HepG2 (cell line): ENCODE data around the gene ADI1. TPM values are rescaled to one million over a fixed set of nuclear protein-coding genes. Genes with fewer than 3 reads are reported as not detected.

Experiments used
- BRD4 ChIP-seq: sonication (generic); formaldehyde crosslinking; IDR thresholded peaks from 2 replicates; pipeline ENCODE4 v1.4.0; 2020; ENCODE audit warnings: missing genetic modification reagents
- EHMT2 ChIP-seq: fragments of 200-600 bp; sonication (generic); IDR thresholded peaks from 2 replicates; pipeline ENCODE4 v1.7.0; 2017; ENCODE audit warnings: antibody characterized with exemption, low read depth, low read length, borderline replicate concordance
- ETV5 ChIP-seq: IDR thresholded peaks from 2 replicates; pipeline ENCODE4 v1.6.1; 2018; ENCODE audit warnings: missing biosample characterization, missing genetic modification reagents, inconsistent platforms, borderline replicate concordance
- FOXP4 ChIP-seq: sonication (generic); formaldehyde crosslinking; IDR thresholded peaks from 2 replicates; pipeline ENCODE4 v1.4.0; 2020; ENCODE audit warnings: missing genetic modification reagents
- HMGXB4 ChIP-seq, 2 experiments: sonication (generic) in 1 of 2; formaldehyde crosslinking in 1 of 2; IDR thresholded peaks; 2 replicates each; pipeline versions ENCODE4 v1.4.0 to v1.6.1; 2018 to 2020; ENCODE audit warnings: missing genetic modification reagents in 2 of 2, borderline replicate concordance in 1 of 2, low read depth in 1 of 2, mild to moderate bottlenecking in 1 of 2, missing biosample characterization in 1 of 2
- JUND ChIP-seq: sonication (generic); formaldehyde crosslinking; IDR thresholded peaks from 2 replicates; pipeline ENCODE4 v1.8.0; 2022; ENCODE audit warnings: mild to moderate bottlenecking, missing genetic modification reagents
- MEIS1 ChIP-seq: sonication (generic); formaldehyde crosslinking; IDR thresholded peaks from 2 replicates; pipeline ENCODE4 v1.9.0; 2021; ENCODE audit warnings: mild to moderate bottlenecking, missing genetic modification reagents, moderate library complexity, borderline replicate concordance
- RBM39 ChIP-seq: fragments of 200-400 bp; formaldehyde crosslinking; IDR thresholded peaks from one replicate; pipeline ENCODE4 v1.6.1; 2018; ENCODE audit warnings: antibody characterized with exemption, mild to moderate bottlenecking, low read depth, low read length; ENCODE audit not compliant: poor library complexity, severe bottlenecking
- SOX13 ChIP-seq, 3 experiments: fragments of 450-650 bp in 1 of 3; sonication (generic) in 1 of 3; formaldehyde crosslinking in 1 of 3; IDR thresholded peaks in 2 of 3; conservative IDR thresholded peaks in 1 of 3; 2 replicates each; pipeline versions ENCODE4 v1.5.0 to v1.6.1; 2016 to 2020; ENCODE audit warnings: antibody characterized with exemption in 1 of 3, mild to moderate bottlenecking in 1 of 3, missing compliant biosample characterization in 1 of 3, missing genetic modification reagents in 1 of 3, moderate library complexity in 1 of 3
- TEAD2 ChIP-seq: sonication (generic); formaldehyde crosslinking; IDR thresholded peaks from 2 replicates; pipeline ENCODE4 v1.9.0; 2021; ENCODE audit warnings: missing genetic modification reagents
- ZFAT ChIP-seq: sonication (generic); formaldehyde crosslinking; conservative IDR thresholded peaks from 2 replicates; pipeline ENCODE4 v1.8.1; 2023; ENCODE audit warnings: missing genetic modification reagents, inconsistent platforms
- ZFY ChIP-seq: sonication (generic); formaldehyde crosslinking; IDR thresholded peaks from 2 replicates; pipeline ENCODE4 v1.4.0; 2020; ENCODE audit warnings: missing genetic modification reagents
- ZNF543 ChIP-seq: sonication (generic); formaldehyde crosslinking; IDR thresholded peaks from 2 replicates; pipeline ENCODE4 v1.4.0; 2020; ENCODE audit warnings: mild to moderate bottlenecking, missing genetic modification reagents
- ZNF646 ChIP-seq: sonication (generic); formaldehyde crosslinking; IDR thresholded peaks from 2 replicates; pipeline ENCODE4 v1.9.0; 2021; ENCODE audit warnings: mild to moderate bottlenecking, missing genetic modification reagents
- polyA plus RNA-seq, 8 experiments: library from polyadenylated mRNA; depleted of rRNA in 3 of 8; stranded (reverse) in 7 of 8; unstranded in 1 of 8; fragments of >200 nt; fragmentation: Illumina TruSeq in 4 of 8; extraction: Trizol in 4 of 8; gene quantifications; 2 replicates each; pipeline versions ENCODE4 v1.2.1 to v1.2.3, GENCODE V29; 2011 to 2016; ENCODE audit warnings: low read depth in 4 of 8, missing spikeins in 1 of 8, mixed read lengths in 1 of 8; ENCODE audit not compliant: insufficient read depth in 1 of 8
- total RNA-seq, 5 experiments: library from RNA; depleted of rRNA; stranded (reverse); fragments of >200 nt; fragmentation: Illumina TruSeq; extraction: Trizol; gene quantifications; 2 replicates each; pipeline ENCODE4 v1.2.3, GENCODE V29; 2016; ENCODE audit warnings: low read depth in 1 of 5

ADI1 gene
- total and polyA plus RNA-seq, 2 of the 13 experiments (the other 11 are each of a cell fraction or from before 2014, with no cell fraction given), result 28.7 to 123 TPM

- TF ChIP-seq MEIS1 (CRISPR knock-in tag) (0 out of 2 replicates have a peak, but pooled peaks have one; percentile 13), SOX13 (IDR thresholded peaks at IDR 0.05) (no peak), SOX13 (CRISPR knock-in tag; conservative IDR thresholded peaks at IDR 0.05 in 1 of 2, IDR thresholded peaks at IDR 0.05 in 1 of 2) (0 out of 4 replicates have a peak, but pooled peaks of 1 of the 2 experiments have one; percentile 15), TEAD2 (CRISPR knock-in tag) (no peak), HMGXB4 (CRISPR knock-in tag; IDR thresholded peaks at IDR 0.05; ENCODE audit: borderline replicate concordance in 1 of 2, low read depth in 1 of 2) (peak in 1 of 2 experiments; percentile 14; a peak in 1 of 4 replicates), ETV5 (CRISPR knock-in tag) (peak; percentile 33; the same call in 1 of the 2 replicates), BRD4 (CRISPR knock-in tag) (no peak), ZFAT (CRISPR knock-in tag) (no peak), JUND (CRISPR knock-in tag) (no peak; the same call in 1 of the 2 replicates), ZNF543 (no peak), RBM39 (no peak), FOXP4 (CRISPR knock-in tag) (peak; percentile 26; the same call in 1 of the 2 replicates), ZFY (CRISPR knock-in tag) (no peak), ZNF646 (CRISPR knock-in tag) (no peak), EHMT2 (no peak)
Observed at GRCh38 chr2:3523551-3524041, 4.3 kb upstream of the ADI1 start (continued).
